Fibroblast of villous mesenchyme (primary cell): ENCODE measurements around the gene WFDC13. TPM values are rescaled to one million over a fixed set of nuclear protein-coding genes. Genes with fewer than 3 reads are reported as not detected.
A peak's percentile ranks its signal among the peaks of the same experiment; 100 is the strongest.

Experiments used
- small RNA-seq: library from RNA; depleted of rRNA; stranded (forward); fragments of <200 nt; gene quantifications from one replicate; pipeline ENCODE3, GENCODE V24; 2012
- total RNA-seq: library from RNA; depleted of rRNA; stranded (reverse); fragments of >200 nt; gene quantifications from 2 replicates; pipeline ENCODE4 v1.2.3, GENCODE V29; 2012

WFDC13 gene
- total RNA-seq, 1 donor, result not detected

Small RNAs within 50 kb of the gene (small RNA-seq; reads per million reads assigned to genes)
- 0.94 reads per million, percentile 7 among the genes with 10 or more reads in this experiment for gene MIR3617
- not detected for gene SPINT5P

Other genes with a start within 250 kb of the WFDC13 start
- not detected in 2 replicates for gene WFDC2, start 232.3 kb upstream of the WFDC13 start, total RNA-seq
- gene SPINT3, start 186.4 kb upstream of the WFDC13 start, total RNA-seq, result not detected in 2 replicates
- gene WFDC6, start 162.6 kb upstream of the WFDC13 start, total RNA-seq, result not detected in 2 replicates
- gene EPPIN, start 154.6 kb upstream of the WFDC13 start, total RNA-seq, result not detected in 2 replicates
- gene WFDC8, start 122.8 kb upstream of the WFDC13 start, total RNA-seq, result not detected in 2 replicates
- not detected in 2 replicates for gene WFDC10A, start 72.3 kb upstream of the WFDC13 start, total RNA-seq
- gene WFDC9, start 70.8 kb upstream of the WFDC13 start, total RNA-seq, result not detected in 2 replicates
- gene WFDC11, start 31.8 kb upstream of the WFDC13 start, total RNA-seq, result not detected in 2 replicates
- gene WFDC10B, start 3.0 kb downstream of the WFDC13 start, total RNA-seq, result not detected in 2 replicates
- not detected in 2 replicates for gene SPINT4, start 20.3 kb downstream of the WFDC13 start, total RNA-seq
- gene WFDC3, start 89.8 kb downstream of the WFDC13 start, total RNA-seq, result 0.43 TPM in 1 of 2 replicates, not detected in the other
- 9.5 and 12.6 TPM in 2 replicates for gene DNTTIP1, start 89.9 kb downstream of the WFDC13 start, total RNA-seq
- 13.5 and 26.3 TPM in 2 replicates for gene UBE2C, start 110.6 kb downstream of the WFDC13 start, total RNA-seq
- 0.32 and 0.43 TPM in 2 replicates for gene TNNC2, start 125.3 kb downstream of the WFDC13 start, total RNA-seq
- gene SNX21, start 131.8 kb downstream of the WFDC13 start, total RNA-seq, result 50.5 and 60.9 TPM in 2 replicates
- 36.7 and 43.5 TPM in 2 replicates for gene ACOT8, start 155.4 kb downstream of the WFDC13 start, total RNA-seq
- 3.2 and 5.6 TPM in 2 replicates for gene ZSWIM3, start 155.6 kb downstream of the WFDC13 start, total RNA-seq
- gene ZSWIM1, start 179.2 kb downstream of the WFDC13 start, total RNA-seq, result 8.1 and 9.1 TPM in 2 replicates
- gene SPATA25, start 185.6 kb downstream of the WFDC13 start, total RNA-seq, result 0.43 and 1.3 TPM in 2 replicates
- gene NEURL2, start 189.2 kb downstream of the WFDC13 start, total RNA-seq, result 3.9 and 5.2 TPM in 2 replicates
- 60.9 and 61.3 TPM in 2 replicates for gene CTSA, start 189.3 kb downstream of the WFDC13 start, total RNA-seq
- 10.4 and 14.8 TPM in 2 replicates for gene PLTP, start 210.1 kb downstream of the WFDC13 start, total RNA-seq
- gene PCIF1, start 232.6 kb downstream of the WFDC13 start, total RNA-seq, result 9.1 and 15.8 TPM in 2 replicates